GM11168 (cell line): ENCODE results near the gene MYO7B.
"Not testable (repeated sequence)": the region's sequence is repeated elsewhere in the genome, so short reads cannot be mapped to it uniquely, and the experiment has no call there.

Experiments
- in situ Hi-C: fragments of 300-500 bp; cut with MboI; formaldehyde crosslinking; loops from one replicate; pipeline ENCODE4 v1.12.0; 2022; ENCODE audit warnings: low sequenced_read_pairs; ENCODE audit not compliant: unreplicated experiment

The MYO7B gene

DNA sequence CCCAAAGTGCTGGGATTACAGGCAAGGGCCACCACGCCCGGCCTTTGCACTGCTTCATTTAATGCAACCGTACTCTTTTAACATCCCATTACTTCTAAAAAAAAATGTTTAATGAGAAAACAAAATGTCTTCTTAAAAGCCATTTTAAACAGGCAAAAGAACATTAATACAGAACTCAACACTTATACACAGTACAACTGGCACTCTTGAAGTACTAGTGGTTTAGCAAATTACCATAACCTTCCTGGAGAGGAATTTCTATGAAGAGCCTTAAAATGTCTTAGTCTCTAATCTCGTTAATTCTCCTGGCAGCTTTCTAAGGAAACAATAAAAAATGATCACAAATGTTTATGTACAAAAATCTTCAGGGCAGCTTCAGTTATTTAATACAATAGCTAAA is 15.1 kb upstream of the MYO7B start:
- in situ Hi-C loops: no loop called here

DNA sequence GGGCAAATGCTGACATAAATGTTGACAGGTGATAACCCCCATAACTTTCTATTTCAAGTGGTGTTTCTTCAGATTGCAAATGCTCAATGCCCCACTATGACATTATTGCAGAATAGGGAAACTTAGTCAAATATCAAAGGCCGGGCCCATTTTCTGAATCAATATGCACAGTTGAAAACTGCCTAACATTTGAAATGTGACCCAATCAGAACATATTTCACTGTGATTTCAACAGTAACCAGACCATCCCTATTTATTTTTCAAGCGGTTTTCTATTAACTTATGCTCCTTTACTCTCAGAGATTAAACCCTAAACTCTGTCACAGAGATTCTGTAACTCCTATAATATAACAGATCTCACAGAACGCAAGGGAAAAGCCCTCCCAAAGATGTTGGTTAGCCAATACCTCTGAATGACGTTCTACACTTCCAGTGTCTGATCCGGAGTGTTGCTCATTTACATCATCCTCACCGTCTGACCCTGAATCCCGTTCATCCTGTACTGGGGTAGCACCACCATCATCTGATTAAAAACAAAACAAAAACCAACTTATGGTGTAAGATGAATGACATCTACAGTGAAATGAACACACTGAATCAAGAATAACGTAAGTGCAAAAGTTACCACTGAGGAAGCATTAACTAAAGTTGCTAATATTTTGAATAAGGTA is 12.1 kb upstream of the MYO7B start:
- in situ Hi-C loops: no loop called here

DNA sequence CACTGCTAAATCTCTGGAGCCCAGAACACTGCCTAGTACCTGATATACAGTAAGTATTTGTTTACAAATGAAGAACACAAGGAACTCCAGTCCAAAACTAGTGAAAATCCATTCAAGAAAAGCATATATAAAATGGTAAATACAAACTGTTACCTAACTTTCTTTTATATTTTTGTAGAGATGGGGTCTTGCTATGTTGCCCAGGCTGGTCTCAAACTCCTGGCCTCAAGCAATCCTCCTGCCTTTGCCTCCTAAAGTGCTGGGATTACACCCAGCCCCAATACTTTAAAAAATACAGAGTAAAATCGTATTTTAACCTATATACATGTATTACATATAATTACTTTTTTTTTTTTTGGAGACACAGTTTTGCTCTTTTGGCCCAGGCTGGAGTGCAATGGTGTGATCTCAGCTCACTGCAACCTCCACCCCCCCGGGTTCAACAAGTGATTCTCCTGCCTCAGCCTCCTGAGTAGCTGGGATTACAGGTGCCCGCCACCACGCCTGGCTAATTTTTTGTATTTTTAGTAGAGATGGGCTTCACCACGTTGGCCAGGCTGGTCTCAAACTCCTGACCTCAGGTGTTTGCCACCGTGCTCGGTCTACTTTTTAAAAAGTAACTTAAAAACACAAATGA is 11.2 kb upstream of the MYO7B start:
- in situ Hi-C loops: not testable (repeated sequence)

DNA sequence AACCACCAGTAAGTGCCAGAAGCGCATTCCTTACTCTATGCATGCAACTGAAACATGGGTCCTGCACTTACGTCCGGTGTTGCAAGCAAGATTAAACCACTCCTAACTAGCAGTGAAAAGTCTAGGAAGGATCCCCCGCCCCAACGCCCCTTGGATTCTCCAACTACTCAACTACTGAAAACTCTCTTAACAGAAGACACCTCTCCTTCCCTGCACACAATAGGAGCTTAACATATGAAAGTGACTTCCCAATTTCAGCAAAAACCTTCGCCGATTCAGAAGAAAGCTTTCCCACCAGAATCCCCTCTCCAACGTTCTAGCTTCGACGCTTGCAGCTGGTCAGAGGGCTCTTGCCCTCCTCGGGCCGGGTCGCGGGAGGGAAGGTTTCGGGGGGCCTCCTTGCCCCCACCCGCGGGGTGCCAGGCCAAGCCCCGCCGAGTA is 9.8 kb upstream of the MYO7B start:
- in situ Hi-C loops: no loop called here

DNA sequence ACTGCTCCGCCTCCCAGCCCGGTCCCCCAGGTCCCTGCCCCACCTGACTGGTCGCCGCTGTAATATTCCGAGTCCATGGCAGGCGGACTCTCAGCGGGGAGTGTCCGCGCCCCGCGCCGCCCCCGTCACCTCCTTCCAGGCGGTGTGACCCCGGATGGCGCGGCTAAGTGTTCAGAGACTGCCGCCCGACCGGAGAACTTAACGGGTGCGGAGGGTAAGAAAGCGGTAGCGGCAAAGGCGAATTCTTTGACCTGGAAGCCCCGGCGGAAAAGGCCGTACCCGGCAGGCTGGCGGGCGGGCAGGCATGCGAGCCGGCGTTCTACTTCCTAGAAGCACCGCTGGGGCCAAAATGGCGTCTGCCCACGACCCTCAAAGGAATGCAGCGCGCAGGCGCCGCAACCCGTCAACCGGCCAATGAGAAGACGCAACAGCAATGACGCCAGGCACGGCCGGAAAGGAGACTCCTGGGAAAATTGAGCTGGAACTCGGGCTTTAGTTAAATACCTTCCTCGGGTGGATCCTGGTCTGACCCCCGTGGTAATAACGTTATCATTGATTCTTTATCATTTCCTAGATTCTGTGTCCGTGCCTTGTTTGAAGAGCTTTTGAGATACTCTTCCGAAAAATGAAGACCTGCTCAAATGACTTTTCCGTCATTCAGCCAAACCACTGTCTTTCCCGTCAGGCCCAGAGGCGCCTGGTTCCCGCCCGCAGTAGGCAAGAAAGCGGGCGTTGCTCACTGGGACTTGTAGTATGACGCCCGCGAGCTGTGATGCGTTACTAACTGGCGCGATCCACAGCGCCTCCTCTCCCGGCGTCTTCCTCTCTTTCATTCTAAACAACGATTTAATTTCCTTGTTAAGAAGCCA is 9.1 kb upstream of the MYO7B start, which contains the start of gene IWS1:
TSS of gene IWS1 (minus strand) at position 358 of the 869 bp plus-strand sequence. CDS start at position 77, 281 bp downstream.
- in situ Hi-C loops: no loop called here

DNA sequence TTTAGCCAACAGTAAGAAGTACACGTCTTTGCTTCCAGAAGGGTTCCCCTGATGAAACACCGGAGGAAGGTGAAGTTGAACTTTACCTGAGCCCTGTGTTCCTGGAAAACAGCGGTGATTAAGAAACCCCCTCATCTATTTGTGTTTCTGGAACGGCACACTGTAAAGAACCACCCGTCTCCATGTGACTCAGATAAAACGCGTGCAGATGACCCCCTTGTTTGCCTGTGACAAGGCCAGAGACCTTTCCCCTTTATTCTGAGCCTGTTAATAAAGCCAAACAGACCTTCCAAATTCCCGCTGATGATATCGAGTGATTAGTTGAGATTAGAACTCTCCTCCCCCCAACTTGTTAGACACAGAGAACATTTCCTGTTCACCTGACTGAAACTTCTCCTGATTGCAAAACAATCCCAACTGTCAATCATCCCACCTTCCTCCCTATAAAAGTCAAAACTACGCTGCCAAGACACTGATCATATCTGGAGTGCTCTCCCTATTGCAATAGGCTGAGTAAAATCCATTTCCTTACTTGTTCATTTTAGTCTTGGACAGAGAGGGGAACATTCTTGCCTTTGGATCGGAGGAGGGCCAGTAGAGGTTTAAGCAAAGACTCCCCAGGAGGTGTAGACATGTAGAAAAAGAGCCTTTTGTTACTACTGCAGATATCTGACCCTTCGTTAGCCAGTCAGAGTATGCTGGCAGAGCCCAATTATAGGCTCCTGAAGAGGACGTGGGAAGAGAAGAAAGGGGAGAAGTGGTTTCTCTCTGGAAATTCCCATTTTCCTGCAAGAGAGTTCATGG is 8.3 kb upstream of the MYO7B start:
- in situ Hi-C loops: no loop called here

DNA sequence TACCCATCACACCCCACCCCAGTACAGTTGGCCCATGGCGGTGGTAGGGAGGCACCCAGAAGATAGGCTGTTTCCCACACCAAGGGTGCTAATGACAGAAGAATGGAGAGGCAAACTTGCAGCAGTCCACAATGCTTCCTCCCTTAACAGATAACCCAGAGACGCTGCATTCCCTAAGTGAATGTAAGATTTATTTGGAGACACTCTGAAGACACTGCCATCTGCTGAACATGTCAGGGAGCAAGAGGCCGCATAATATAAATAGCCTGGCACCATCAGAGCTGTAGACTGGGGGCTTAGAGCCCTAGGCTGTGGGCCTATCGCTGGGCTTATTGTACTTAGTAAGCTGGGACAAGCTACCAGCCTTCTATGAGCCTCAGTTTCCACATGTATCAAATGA is 7.0 kb upstream of the MYO7B start:
- in situ Hi-C loops: no loop called here

DNA sequence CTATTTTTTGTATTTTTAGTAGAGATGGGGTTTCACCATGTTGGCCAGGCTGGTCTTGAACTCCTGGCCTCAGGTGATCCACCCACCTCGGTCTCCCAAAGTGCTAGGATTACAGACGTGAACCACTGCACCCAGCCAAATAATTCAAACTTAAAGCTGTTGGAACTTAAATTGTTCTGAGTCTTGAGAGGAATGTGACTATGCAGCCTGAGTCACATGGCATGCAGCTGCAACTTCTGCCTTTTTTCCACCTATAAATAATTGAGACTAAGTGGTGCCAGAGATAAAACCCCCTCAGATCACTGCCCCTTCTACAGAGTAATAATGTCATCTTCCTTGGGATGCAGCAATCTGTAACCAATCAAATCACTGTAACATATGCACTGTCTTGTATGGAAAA is 6.1 kb upstream of the MYO7B start:
- in situ Hi-C loops: not testable (repeated sequence)

DNA sequence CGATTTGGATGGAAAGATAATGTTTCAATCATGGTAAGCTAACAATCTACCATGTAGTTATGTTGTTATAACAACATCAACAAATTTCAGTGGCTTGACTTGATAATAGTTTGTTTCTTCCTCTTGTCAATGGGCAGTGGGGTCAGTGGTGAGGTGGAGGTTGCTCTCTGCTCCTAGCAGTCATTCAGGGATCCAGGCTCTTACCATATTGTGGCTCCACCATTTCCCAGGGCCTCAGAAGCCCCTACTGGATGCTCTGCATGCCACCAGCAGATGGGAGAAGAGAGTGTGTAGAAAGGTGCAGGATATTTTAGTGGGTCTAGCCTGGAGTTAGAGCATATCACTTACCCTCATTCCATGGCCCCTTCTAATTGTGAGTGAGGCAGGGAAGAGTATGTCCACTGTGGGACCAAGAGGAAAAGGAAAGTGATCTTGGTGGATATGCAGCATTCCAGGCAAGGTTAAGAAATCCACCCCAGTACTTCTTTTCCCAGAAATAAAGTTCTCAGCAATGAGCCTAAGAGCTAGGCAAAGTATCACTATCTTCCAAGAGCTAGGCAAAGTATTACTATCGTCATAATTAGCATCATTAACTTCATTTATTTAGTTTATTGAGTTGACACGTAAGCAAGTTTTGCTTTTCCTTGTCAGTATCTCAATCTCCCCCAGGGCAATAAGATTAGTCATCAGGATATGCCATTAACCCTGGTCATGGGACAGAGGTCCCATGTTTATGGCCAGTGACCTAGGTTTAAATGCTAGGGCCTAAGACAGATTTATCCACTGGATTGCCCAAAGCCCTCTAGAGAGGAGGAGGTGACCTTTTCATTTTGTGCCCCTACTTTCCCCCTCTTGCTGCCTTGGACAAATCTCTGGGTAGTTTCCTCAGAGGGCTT is 5.0 kb upstream of the MYO7B start:
- in situ Hi-C loops: no loop called here

DNA sequence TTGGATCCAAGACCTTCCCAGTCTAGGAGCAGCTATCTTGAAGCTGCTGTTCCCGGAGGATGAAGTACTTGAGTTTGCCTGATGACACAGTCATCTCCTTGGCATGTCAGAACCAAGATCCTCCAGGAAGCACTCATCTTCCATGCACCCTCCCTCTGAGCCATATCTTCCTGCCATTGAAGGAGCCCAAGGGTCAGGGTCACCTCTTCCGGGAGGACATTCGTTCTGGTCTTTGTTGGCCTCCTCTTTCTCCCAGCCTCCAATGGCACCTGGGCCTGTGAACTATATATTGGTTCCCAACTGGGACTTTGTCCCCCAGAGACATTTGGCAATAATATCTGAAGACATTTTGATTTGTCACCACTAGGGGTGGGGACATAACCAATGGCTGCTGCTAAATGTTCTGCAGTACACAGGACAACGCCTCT is 4.2 kb upstream of the MYO7B start:
- in situ Hi-C loops: no loop called here

DNA sequence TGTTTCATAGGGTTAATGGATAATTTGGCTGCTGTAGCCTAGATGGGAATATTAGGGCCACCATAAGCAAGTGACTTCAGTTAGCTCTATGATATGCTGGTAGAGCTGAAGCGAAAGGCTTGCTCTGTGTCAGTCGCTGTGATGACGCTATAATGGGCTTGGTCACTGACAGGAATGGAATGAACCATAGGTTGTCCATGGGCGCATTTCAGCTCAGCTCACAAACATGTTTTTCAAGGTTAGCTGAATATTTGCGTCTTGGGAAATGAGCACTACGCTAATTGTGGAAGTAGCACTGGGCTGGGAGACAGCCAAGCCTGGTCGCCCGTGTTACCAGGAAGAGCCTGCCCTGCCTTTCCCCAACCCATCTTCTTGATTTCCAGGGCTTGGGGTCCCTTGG is 3.2 kb upstream of the MYO7B start:
- in situ Hi-C loops: no loop called here

DNA sequence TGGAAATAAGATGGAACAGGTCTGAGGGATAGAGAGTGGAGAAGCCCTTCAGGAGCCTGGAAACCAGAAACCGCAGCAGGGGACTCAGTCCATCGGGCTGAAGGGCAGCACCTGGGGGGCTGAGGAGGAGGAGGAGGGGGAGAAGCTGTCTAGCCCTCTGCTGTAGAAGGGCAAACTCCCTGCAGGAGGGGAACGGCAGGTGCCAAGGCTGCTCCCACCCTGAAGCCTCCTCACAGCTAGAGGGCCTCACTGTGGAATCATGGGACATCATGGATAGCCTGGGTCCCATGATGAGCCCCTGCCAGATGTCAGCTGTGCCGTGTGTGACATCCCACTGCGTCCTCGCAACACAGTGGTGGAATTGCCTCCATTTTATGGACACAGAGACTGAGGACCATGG is 435 bp downstream of the MYO7B start:
- in situ Hi-C loops: no loop called here

DNA sequence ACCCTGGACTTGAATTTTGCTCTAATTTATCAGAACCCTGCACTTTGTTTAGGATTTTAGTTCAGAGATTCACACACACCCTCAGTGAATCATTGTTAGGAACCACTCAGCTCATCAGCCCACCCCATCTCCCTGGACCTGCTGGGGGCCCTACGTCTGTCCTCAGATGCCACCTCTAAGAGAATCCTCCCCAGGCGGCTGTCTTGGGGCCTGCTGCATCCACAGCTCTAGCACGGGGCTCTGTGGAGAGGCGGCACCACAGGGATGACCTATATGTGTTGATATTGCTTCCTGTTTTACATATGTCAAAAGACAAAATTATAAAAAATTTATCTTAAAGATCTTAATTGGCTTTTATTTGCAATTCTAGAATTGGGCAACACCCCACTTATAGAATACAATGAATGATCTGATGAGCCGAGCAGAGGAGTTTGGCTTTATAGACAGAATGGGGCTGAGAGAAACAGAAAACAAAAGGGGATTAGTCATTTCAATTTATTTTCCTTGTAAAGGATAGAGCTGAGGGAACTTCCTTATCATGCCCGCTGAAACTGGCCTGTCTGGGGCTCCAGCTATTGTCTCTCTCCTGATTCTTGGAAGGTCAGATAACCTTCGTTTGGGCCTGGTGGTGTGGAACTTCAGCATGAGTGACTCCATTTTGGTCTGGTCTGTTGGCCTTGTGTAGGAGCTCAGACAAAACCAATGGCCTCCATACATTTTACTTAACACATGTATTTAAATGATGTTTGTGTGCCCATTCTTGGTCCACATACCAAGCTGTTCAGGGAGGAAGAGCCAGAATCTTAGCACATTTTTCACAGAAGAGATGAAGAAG is 1.4 kb downstream of the MYO7B start:
- in situ Hi-C loops: no loop called here

DNA sequence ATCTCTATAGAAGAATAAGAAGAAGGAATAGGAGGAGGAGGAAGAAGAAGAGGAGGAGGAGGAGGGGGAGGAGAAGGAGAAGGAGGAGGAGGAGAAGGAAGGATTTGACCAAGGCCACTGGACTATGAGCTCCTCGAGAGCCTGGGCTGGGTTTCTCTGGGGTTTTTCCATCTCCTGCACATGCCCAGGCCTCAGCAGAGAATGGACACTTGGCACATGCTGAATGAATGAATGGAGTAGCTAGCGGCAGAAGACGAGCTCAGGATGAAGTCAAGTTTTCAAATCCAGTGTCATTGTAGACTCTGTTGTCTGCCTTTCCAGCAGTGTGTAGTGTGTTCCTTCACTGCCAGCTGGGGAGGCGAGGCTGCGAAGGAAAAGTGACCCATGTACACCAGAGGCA is 2.2 kb downstream of the MYO7B start:
- in situ Hi-C loops: no loop called here

DNA sequence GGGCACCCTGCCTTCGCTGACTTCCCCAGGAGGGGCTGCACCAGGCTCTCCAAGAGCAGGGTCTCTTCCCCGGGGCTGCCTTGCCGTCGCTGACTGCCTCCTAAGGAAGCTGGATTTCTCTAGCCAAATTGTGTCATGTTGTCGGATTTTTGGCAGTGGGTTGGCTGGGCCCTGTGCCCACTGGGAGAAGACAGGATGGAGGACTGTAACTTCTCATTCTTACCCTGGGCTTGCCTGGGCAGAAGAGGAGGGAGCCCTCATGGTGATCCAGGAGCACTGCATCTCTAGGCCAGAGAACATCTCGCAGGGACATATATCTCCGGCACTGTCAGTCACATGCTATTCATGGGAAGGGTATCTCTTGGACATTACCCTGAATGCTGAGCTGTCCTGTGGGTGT is 6.3 kb downstream of the MYO7B start:
- in situ Hi-C loops: no loop called here

DNA sequence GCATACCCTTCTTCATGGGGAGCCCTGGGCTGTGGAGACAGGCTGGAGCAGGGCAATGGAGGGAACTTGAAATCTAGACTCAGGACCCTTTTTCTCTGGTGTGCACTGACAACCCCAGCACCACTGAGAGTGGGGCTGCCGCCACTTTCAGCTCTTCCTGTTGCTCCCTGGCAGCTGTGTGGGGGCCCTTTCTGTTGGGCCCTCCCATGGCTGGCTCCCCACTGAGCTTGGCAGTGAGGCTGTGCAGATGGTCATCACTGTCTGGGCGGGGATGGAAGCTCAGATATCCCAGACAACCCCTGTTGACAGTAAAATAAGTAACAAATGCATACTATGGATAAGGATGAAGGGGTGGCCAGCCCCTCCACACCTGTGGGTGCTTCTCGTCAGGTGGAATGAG is 6.7 kb downstream of the MYO7B start:
- in situ Hi-C loops: no loop called here

DNA sequence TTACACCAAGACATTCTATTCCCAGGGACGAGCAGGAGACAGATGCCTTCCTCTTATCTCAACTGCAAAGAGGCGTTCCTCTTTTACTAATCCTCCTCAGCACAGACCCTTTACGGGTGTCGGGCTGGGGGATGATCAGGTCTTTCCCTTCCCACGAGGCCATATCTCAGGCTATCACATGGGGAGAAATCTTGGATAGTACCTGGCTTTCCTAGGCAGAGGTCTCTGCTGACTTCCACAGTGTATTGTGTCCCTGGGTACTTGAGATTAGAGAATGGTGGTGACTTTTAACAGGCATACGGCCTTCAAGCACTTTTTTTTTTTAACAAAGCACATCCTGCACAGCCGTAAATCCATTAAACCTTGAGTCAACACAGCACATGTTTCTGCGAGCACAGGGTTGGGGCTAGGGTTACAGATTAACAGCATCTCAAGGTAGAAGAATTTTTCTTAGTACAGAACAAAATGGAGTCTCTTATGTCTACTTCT is 7.6 kb downstream of the MYO7B start:
- in situ Hi-C loops: not testable (repeated sequence)

DNA sequence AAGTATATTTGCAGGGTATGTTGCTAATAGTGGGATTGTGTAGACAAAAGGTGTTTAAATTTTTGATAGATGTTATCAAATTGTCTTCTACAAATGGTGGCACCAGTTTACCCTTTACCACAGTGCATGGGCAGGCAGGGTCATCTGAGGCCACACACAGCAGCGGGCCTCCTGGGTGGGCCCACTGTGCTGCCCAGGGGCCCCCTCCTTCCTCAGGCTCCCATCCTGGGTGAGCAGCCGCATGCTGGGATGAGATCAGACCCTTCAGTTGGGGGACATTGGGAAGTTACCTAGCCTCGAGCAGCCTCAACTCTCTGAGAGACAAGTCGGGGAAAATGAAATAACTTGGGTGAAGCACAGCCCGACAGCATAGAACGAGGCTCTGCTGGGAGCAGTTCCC is 9.7 kb downstream of the MYO7B start:
- in situ Hi-C loops: no loop called here
